ENCODE results near the gene POLN. TPM values are rescaled to one million over a fixed set of nuclear protein-coding genes. Genes with fewer than 3 reads are reported as not detected.

POLN gene
- total and polyA plus RNA-seq, 2 experiments from 2014 or later, result 1.8 to 4.0 TPM

- Mint-ChIP-seq H3K27me3 (ENCODE audit: insufficient read depth, low read depth, poor library complexity) (peaks cover 7% of the 10 kb centered on the region), H3K36me3 (ENCODE audit: low read depth) (no peaks in the 10 kb centered on the region), H3K27ac (no peak overlapping the region), H3K9me3 (no peaks in the 10 kb centered on the region), H3K4me3 (no peak overlapping the region), H3K4me1 (no peaks in the 10 kb centered on the region)
- H3K9me2 ChIP-seq (ENCODE audit: insufficient read depth), result no peaks in the 10 kb centered on the region
- no peaks in the 10 kb centered on the region for H3F3A ChIP-seq (replicated peaks; ENCODE audit: low read depth)
- no peak for DNase-seq (ENCODE audit: low spot score)
- ATAC-seq, result no peak
- no peaks in the 10 kb centered on the region for H3K79me2 ChIP-seq (replicated peaks; ENCODE audit: insufficient read depth)
- H3K4me3 ChIP-seq, result no peak overlapping the region
- H3K4me2 ChIP-seq, result no peak overlapping the region
- TF ChIP-seq CTCF (conservative IDR thresholded peaks at IDR 0.05; ENCODE audit: low read depth in 2 of 2), result no peak
- TF ChIP-seq ZNF331 (CRISPR knock-in tag; IDR thresholded peaks at IDR 0.05; ENCODE audit: low read depth), result no peak
- TF ChIP-seq CREB1 (CRISPR knock-in tag; IDR thresholded peaks at IDR 0.05; ENCODE audit: low read depth), result no peak
- no peak for TF ChIP-seq POLR2AphosphoS5 (IDR thresholded peaks at IDR 0.05; ENCODE audit: low read depth)
- no peak for TF ChIP-seq ETS1 (IDR thresholded peaks at IDR 0.05)
- no peak for TF ChIP-seq STAT1 (IDR thresholded peaks at IDR 0.05; ENCODE audit: unreplicated experiment)
- TF ChIP-seq ZNF462 (CRISPR knock-in tag; IDR thresholded peaks at IDR 0.05), result no peak
- no peak for TF ChIP-seq EZH2 (IDR thresholded peaks at IDR 0.05; ENCODE audit: low read depth, unreplicated experiment)
- no peak for TF ChIP-seq ZNF114 (CRISPR knock-in tag; IDR thresholded peaks at IDR 0.05)
- TF ChIP-seq EZH2phosphoT487 (IDR thresholded peaks at IDR 0.05; ENCODE audit: unreplicated experiment), result no peak
- H3K36me3 ChIP-seq (ENCODE audit: insufficient read depth), result no peaks in the 10 kb centered on the region
- no peak overlapping the region for H3K27ac ChIP-seq (ENCODE audit: low read depth)
- no peaks in the 10 kb centered on the region for H3K27me3 ChIP-seq (ENCODE audit: insufficient read depth)
- H4K20me1 ChIP-seq (replicated peaks; ENCODE audit: insufficient read depth), result no peaks in the 10 kb centered on the region
- no peak overlapping the region for H2AFZ ChIP-seq
- no peaks in the 10 kb centered on the region for H3K4me1 ChIP-seq (ENCODE audit: insufficient read depth)
Observed at GRCh38 chr4:2172161-2172560, 69.8 kb downstream of the POLN start.
